H9 (cell line): ENCODE results near the gene CSAD. TPM values are rescaled to one million over a fixed set of nuclear protein-coding genes. Genes with fewer than 3 reads are reported as not detected.

ENCODE experiments used
- DNase-seq: peaks from one replicate; pipeline ENCODE4 v3.0.0-alpha.2; 2017
- H2AFZ ChIP-seq: one replicate; pipeline ENCODE4 v1.6.1; 2013; ENCODE audit warnings: mild to moderate bottlenecking, low read length, control low read depth, moderate library complexity
- H2AK5ac ChIP-seq: 2 replicates; pipeline ENCODE4 v1.6.1; 2013; ENCODE audit warnings: low read length, control low read depth, mixed read lengths; ENCODE audit not compliant: insufficient read length
- H2BK120ac ChIP-seq: one replicate; pipeline ENCODE4 v1.6.1; 2013; ENCODE audit warnings: low read depth, mild to moderate bottlenecking, low read length, control low read depth, inconsistent platforms; ENCODE audit not compliant: poor library complexity, severe bottlenecking
- H2BK12ac ChIP-seq: 2 replicates; pipeline ENCODE4 v1.6.1; 2013; ENCODE audit warnings: low read length, control low read depth, mixed read lengths, low read depth; ENCODE audit not compliant: insufficient read length
- H2BK15ac ChIP-seq: 2 replicates; pipeline ENCODE4 v1.6.1; 2013; ENCODE audit warnings: low read depth, low read length, control low read depth
- H2BK20ac ChIP-seq: one replicate; pipeline ENCODE4 v1.6.1; 2013; ENCODE audit warnings: low read depth, mild to moderate bottlenecking, low read length, control low read depth, inconsistent platforms; ENCODE audit not compliant: poor library complexity, severe bottlenecking
- H2BK5ac ChIP-seq: 2 replicates; pipeline ENCODE4 v1.6.1; 2013; ENCODE audit warnings: low read length, control low read depth, mixed read lengths; ENCODE audit not compliant: insufficient read length
- H3K14ac ChIP-seq: 2 replicates; pipeline ENCODE4 v1.6.1; 2013; ENCODE audit warnings: low read length, control low read depth; ENCODE audit not compliant: insufficient read depth
- H3K18ac ChIP-seq: 2 replicates; pipeline ENCODE4 v1.6.1; 2013; ENCODE audit warnings: low read depth, mild to moderate bottlenecking, mixed read lengths, low read length, control low read depth; ENCODE audit not compliant: insufficient read length
- H3K23ac ChIP-seq: 2 replicates; pipeline ENCODE4 v1.6.1; 2013; ENCODE audit warnings: low read length, control low read depth, mixed read lengths, low read depth; ENCODE audit not compliant: insufficient read length
- H3K23me2 ChIP-seq: 2 replicates; pipeline ENCODE4 v1.6.1; 2013; ENCODE audit warnings: low read depth, mild to moderate bottlenecking, mixed read lengths, low read length, control low read depth; ENCODE audit not compliant: insufficient read length, poor library complexity, severe bottlenecking
- H3K27ac ChIP-seq: 2 replicates; pipeline ENCODE4 v1.5.1; 2013; ENCODE audit warnings: low read length, control low read depth, mixed read lengths, low read depth; ENCODE audit not compliant: insufficient read length
- H3K27me3 ChIP-seq: 2 replicates; pipeline ENCODE4 v1.6.1; 2013; ENCODE audit warnings: low read length, control low read depth, inconsistent platforms; ENCODE audit not compliant: insufficient read depth
- H3K4ac ChIP-seq: 2 replicates; pipeline ENCODE4 v1.6.1; 2013; ENCODE audit warnings: low read depth, mild to moderate bottlenecking, control low read depth, inconsistent platforms, low read length, moderate library complexity
- H3K4me1 ChIP-seq: 2 replicates; pipeline ENCODE4 v1.6.1; 2013; ENCODE audit warnings: low read length, control low read depth, inconsistent platforms; ENCODE audit not compliant: insufficient read depth
- H3K4me2 ChIP-seq: 2 replicates; pipeline ENCODE4 v1.6.1; 2013; ENCODE audit warnings: low read length, control low read depth, mixed read lengths; ENCODE audit not compliant: insufficient read length, insufficient read depth
- H3K56ac ChIP-seq: 2 replicates; pipeline ENCODE4 v1.6.1; 2013; ENCODE audit warnings: low read depth, mild to moderate bottlenecking, mixed read lengths, low read length, control low read depth; ENCODE audit not compliant: insufficient read length
- H3K79me1 ChIP-seq: 2 replicates; pipeline ENCODE4 v1.6.1; 2013; ENCODE audit warnings: low read depth, mild to moderate bottlenecking, moderate library complexity, low read length, control low read depth, inconsistent platforms; ENCODE audit not compliant: insufficient read depth, poor library complexity, severe bottlenecking
- H3K79me2 ChIP-seq: 2 replicates; pipeline ENCODE4 v1.6.1; 2013; ENCODE audit warnings: low read length, control low read depth, inconsistent platforms; ENCODE audit not compliant: insufficient read depth
- H3K9ac ChIP-seq: 2 replicates; pipeline ENCODE4 v1.6.1; 2013; ENCODE audit warnings: low read length, control low read depth, mixed read lengths; ENCODE audit not compliant: insufficient read length; ENCODE audit errors: extremely low read depth
- H3K9me3 ChIP-seq: one replicate; pipeline ENCODE4 v1.6.1; 2013; ENCODE audit warnings: low read depth, low read length, inconsistent platforms; ENCODE audit not compliant: control insufficient read depth
- H3T11ph ChIP-seq: one replicate; pipeline ENCODE4 v1.6.1; 2013; ENCODE audit warnings: mild to moderate bottlenecking, low read length, control low read depth, inconsistent platforms
- H4K20me1 ChIP-seq: one replicate; pipeline ENCODE4 v1.6.1; 2013; ENCODE audit not compliant: control insufficient read depth, insufficient read length, insufficient read depth
- H4K5ac ChIP-seq: 2 replicates; pipeline ENCODE4 v1.6.1; 2013; ENCODE audit warnings: low read depth, mild to moderate bottlenecking, mixed read lengths, low read length, control low read depth; ENCODE audit not compliant: insufficient read length
- H4K8ac ChIP-seq: replicated peaks from 2 replicates; pipeline ENCODE4 v1.6.1; 2013; ENCODE audit warnings: low read length, control low read depth, mixed read lengths, low read depth; ENCODE audit not compliant: insufficient read length
- H4K91ac ChIP-seq: 2 replicates; pipeline ENCODE4 v1.6.1; 2013; ENCODE audit warnings: low read depth, mild to moderate bottlenecking, moderate library complexity, mixed read lengths, low read length, control low read depth; ENCODE audit not compliant: insufficient read length
- H3K27ac Mint-ChIP-seq, 3 experiments: 2 replicates in 2 of 3; 3 replicates in 1 of 3; pipeline ENCODE4 v1.8.0; 2020 to 2021; ENCODE audit warnings: mixed read lengths in 3 of 3, mild to moderate bottlenecking in 1 of 3, moderate library complexity in 1 of 3
- H3K27me3 Mint-ChIP-seq: 2 replicates; pipeline ENCODE4 v1.8.0; 2021; ENCODE audit warnings: low read depth, mild to moderate bottlenecking, moderate library complexity, mixed read lengths
- H3K36me3 Mint-ChIP-seq, 3 experiments: 2 replicates in 2 of 3; 3 replicates in 1 of 3; pipeline ENCODE4 v1.8.0; 2020 to 2021; ENCODE audit warnings: low read depth in 3 of 3, mixed read lengths in 3 of 3; ENCODE audit not compliant: insufficient read depth in 1 of 3
- H3K4me1 Mint-ChIP-seq, 2 experiments: 2 replicates each; pipeline ENCODE4 v1.8.0; 2020; ENCODE audit warnings: mixed read lengths in 2 of 2
- H3K4me3 Mint-ChIP-seq, 2 experiments: 2 replicates in 1 of 2; 3 replicates in 1 of 2; pipeline ENCODE4 v1.8.0; 2020 to 2021; ENCODE audit warnings: mild to moderate bottlenecking in 2 of 2, mixed read lengths in 2 of 2, moderate library complexity in 1 of 2
- H3K9me3 Mint-ChIP-seq, 2 experiments: 2 replicates in 1 of 2; 3 replicates in 1 of 2; pipeline ENCODE4 v1.8.0; 2020; ENCODE audit warnings: mild to moderate bottlenecking in 2 of 2, mixed read lengths in 2 of 2, moderate library complexity in 1 of 2
- CTCF ChIP-seq: fragments of 200-600 bp; sonication (generic); conservative IDR thresholded peaks from 3 replicates; pipeline ENCODE4 v1.8.0; 2021; ENCODE audit warnings: antibody characterized with exemption, mild to moderate bottlenecking
- WGBS: extraction: QIAGEN DNeasy Blood & Tissue Kit; methylation state at CpG from one replicate; pipeline ENCODE4 v1.1.7; 2013; ENCODE audit warnings: missing lambda C conversion rate, low lambda C conversion rate, mixed read lengths; ENCODE audit not compliant: insufficient read length; ENCODE audit errors: extremely low coverage; 5-methylcytosine and 5-hydroxymethylcytosine counted together
- long read RNA-seq: library from polyadenylated mRNA; unstranded; transcript quantifications from one replicate; pipeline ENCODE4 v2.0.0, GENCODE V29; 2020
- total RNA-seq: library from RNA; stranded (reverse); gene quantifications from 2 replicates; pipeline ENCODE4 v1.2.1, GENCODE V29; 2021

Gene CSAD
- 7.4 and 7.7 TPM in 2 replicates for total RNA-seq
- long read RNA-seq, partial matches to known transcripts, result 1 of 6 reads
- long read RNA-seq, other reads (novel, unspliced or antisense), result 5 of 6 reads

- Histone ChIP-seq H3T11ph (no peak within 1 kb of the TSS), H2BK5ac (no peak within 1 kb of the TSS), H3K4me2 (peak within 1 kb of the TSS; percentile 95), H3K4ac (no peak within 1 kb of the TSS), H4K8ac (no peak within 1 kb of the TSS), H3K79me1 (no peaks in the 10 kb centered on the region), H3K18ac (peak within 1 kb of the TSS; percentile 59), H3K79me2 (no peaks in the 10 kb centered on the region), H3K27me3 (peaks cover 5% of the 10 kb centered on the region; the same call in 1 of the 2 replicates), H3K9ac (peak within 1 kb of the TSS; percentile 65), H4K91ac (no peak within 1 kb of the TSS), H3K14ac (peak within 1 kb of the TSS; percentile 74), H4K20me1 (peaks cover 2% of the 10 kb centered on the region), H2AFZ (peak within 1 kb of the TSS; percentile 68), H2BK12ac (no peak within 1 kb of the TSS), H3K56ac (no peak within 1 kb of the TSS), H3K9me3 (no peaks in the 10 kb centered on the region), H3K4me1 (0 out of 2 replicates have a peak, but pooled peaks cover 3% of the 10 kb centered on the region), H3K27ac (no peak within 1 kb of the TSS), H3K23ac (no peak within 1 kb of the TSS), H2AK5ac (no peak within 1 kb of the TSS), H4K5ac (no peak within 1 kb of the TSS), H2BK20ac (no peak within 1 kb of the TSS), H3K23me2 (peaks cover 13% of the 10 kb centered on the region), H2BK15ac (no peak within 1 kb of the TSS), H2BK120ac (no peak within 1 kb of the TSS)
- H3K4me3 Mint-ChIP-seq, result peak within 1 kb of the TSS; percentile 87 to 91
- TF ChIP-seq CTCF, result no peak
- H3K27ac Mint-ChIP-seq, result peak within 1 kb of the TSS; percentile 87 to 95 (median 93)
- H3K27me3 Mint-ChIP-seq, result peaks cover 56% of the 10 kb centered on the region
- H3K9me3 Mint-ChIP-seq, result no peaks in the 10 kb centered on the region; a peak in 1 of 5 replicates
- WGBS, result no CpG with 5 or more reads among the region's 70 CpGs
- peak; percentile 99 for DNase-seq
- peaks cover 22 to 35% (median 32%) of the 10 kb centered on the region in 3 experiments; a peak in 6 of 7 replicates for H3K36me3 Mint-ChIP-seq
- H3K4me1 Mint-ChIP-seq, result peaks cover 20 to 23% of the 10 kb centered on the region in 2 experiments
Measured at GRCh38 chr12:53180220-53180930, at the start of gene CSAD, which contains the start of gene ZNF740. TSS of gene CSAD (minus strand) at chr12:53180925. CDS start at chr12:53173470, 7,455 bp downstream. TSS of gene ZNF740 (plus strand) at chr12:53180722. CDS start at chr12:53181984, 1,262 bp downstream.
